Stimulated activated CD8-positive, alpha-beta memory T cell treated with anti-CD3 and anti-CD28 coated beads, Interleukin-4, amount 100 ng/mL, for 4 hours (primary cell): Measurements from ENCODE around the gene TET2.
A peak's percentile ranks its signal among the peaks of the same experiment; 100 is the strongest.

Source experiments
- DNase-seq, 2 donors: peaks; one replicate each; pipeline ENCODE4 v3.0.0-alpha.2; 2020; ENCODE audit warnings: low read depth in 2 of 2, low spot score in 1 of 2

TET2 gene

DNA sequence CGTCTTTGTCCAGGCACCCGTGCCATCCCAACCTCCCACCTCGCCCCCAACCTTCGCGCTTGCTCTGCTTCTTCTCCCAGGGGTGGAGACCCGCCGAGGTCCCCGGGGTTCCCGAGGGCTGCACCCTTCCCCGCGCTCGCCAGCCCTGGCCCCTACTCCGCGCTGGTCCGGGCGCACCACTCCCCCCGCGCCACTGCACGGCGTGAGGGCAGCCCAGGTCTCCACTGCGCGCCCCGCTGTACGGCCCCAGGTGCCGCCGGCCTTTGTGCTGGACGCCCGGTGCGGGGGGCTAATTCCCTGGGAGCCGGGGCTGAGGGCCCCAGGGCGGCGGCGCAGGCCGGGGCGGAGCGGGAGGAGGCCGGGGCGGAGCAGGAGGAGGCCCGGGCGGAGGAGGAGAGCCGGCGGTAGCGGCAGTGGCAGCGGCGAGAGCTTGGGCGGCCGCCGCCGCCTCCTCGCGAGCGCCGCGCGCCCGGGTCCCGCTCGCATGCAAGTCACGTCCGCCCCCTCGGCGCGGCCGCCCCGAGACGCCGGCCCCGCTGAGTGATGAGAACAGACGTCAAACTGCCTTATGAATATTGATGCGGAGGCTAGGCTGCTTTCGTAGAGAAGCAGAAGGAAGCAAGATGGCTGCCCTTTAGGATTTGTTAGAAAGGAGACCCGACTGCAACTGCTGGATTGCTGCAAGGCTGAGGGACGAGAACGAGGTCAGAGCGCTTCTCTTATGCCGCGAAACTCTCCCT is at the start of gene TET2:
TET2 (plus strand) TSS at position 601 of the 740 bp plus-strand sequence. CDS start 87,067 bp downstream, outside the sequence.
- DNase-seq = peak; percentile 52 to 66

DNA sequence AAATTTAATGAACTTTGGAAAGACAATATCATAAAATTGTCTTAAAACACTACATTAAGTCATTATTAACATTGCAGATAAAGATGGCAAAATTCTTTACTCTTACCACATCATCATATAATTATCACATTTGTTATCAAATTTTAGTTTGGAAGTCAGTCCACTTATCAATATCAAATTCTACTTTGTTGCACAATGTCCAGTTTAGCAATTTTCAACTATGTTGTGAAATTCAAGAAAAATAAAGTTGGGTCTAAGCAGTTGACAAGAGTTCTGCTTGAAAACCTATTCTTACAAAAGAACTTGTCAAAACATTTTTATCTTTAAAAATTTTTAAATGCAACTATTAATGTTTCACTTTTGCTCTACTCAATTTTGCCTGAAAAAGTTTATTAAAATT is 44.7 kb upstream of the TET2 start:
- no peak for DNase-seq

DNA sequence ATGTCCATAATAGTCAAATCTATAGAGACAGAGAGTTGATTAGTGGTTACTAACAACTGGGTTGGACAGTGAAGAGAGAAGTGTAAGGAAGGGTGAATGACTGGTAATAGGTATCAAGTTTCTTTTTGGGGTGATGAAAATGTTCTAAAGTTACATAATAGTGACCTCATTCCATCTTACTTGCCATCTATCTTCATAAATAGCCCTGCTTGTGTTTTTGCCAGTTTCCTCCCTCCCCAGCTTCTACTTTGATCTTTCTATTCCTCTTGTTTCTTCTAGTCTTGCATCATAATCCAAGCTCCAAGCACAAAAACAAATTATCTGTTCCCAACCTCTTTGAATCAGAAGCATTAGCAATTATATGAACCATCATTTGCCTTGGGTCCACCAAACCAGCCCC is 40.2 kb upstream of the TET2 start:
- no peak for DNase-seq

DNA sequence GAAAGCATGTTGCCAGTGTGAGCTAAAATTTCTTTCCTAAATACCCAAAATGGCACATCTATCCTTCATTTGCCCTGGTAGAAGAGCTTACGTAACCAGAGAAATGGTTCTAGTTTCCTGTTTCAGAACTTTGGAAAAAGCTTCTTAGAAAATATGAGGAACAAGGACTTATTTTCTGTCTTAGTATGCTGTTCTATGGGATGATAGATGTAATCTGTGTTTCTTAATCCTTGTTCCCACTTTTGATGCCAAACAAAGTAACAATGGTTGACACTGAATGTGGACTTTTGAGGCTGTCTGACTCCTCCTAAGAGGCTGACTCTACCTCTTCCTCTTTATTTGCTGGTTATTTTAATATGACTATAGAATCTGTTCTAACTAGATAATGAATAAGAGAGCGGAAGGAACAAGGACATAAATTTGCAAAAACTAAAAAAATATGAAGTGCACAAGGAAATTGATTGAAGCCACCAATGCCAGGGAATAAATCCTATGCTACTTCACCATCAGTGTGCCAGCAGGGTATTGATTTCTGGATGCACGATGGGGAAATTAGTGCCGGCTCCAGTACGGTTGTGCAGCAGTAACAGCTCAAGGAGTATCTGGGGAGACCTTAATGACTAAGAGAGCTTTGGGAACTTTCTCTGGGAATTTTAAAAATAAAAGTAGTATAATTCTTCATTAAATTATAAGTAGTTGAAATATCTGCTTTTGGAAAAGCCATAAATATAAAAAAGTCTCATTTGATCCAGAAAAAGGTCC is 39.4 kb upstream of the TET2 start:
- DNase-seq = no peak

DNA sequence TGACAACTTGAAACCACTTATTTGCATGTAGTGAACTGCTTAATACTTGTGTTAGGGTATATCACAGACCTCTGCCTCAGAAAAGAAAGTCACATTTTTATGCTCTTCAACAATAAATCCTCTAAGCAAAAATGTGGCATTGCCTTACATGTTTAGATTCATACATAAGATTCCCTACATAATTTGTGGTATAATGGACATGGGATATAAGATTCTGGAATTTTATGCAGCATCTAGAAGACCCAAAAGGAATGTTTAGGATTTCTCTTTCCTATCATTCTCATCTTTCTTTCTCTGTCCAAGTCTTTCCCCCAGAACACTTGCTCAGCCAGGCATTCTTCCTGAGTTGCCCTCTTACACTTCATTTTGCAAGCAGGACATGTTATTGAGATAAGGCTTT is 37.7 kb upstream of the TET2 start:
- DNase-seq = no peak

DNA sequence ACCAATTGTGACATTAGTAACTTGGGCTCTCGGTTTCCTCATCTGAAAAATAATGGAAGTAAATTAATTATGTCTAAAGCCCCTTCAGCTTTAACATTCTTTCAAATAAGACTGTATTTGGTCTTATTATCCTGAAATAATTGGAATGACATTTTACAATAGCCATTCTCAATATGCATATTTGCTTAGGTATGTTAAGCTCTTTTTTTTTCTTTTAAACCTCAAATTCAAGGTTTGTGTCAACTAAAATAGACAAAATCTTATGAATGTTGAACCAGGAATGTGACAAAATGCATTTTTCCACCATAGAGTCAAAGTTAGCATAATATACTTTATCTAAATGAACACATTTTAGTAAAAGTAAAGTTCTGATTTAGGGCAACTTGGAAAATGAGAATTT is 34.4 kb upstream of the TET2 start:
- DNase-seq = no peak

DNA sequence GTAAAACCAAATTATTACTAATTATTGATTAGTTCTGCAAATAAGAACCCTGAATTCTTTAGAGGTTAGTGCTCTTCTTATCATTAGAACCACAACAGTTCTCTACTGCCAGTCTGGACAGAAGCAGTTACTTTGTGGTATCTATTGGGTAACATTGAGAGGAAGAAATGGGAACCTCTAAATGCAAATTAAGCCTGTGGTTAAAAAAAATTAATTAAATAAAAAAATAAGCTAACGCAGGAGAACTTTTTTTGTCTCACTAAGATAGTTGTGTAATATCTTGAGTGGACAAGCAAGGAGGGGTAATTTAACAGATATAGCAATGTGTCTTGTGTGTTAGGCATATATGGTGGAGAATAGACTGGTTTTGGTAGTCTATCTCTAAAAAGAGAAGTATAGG is 32.9 kb upstream of the TET2 start:
- no peak for DNase-seq

DNA sequence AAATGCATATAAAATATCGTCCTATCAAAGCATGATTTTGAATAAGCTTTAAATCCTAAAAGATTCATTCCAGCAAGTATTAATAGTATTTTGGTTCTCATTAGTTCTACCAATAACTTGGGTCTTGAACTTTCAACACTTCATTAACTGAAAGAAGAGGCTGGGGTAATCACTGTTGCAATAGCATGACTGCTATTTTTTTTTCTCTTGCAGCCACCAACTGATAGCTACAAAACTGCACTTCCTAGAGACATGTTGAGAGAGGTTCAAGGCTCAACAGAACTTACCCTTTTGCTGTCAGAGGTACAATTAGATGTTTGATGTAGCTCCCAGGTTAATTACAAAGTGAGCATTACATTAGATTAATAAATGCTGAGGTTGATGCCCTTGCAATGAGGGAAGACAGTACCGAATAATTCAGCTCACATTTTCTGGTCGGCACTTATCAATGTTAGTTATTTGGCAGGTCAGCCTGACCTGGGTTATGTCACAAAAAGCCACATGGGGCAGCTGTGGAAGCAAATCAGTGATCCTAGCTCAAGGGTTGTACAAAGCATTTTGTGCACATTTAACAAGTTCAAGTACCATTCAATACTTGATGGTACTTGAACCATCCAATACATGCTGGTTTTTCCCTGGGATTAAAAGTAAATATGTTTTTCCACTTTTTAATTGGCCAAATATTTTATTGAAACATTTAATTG is 29.9 kb upstream of the TET2 start:
- no peak for DNase-seq

DNA sequence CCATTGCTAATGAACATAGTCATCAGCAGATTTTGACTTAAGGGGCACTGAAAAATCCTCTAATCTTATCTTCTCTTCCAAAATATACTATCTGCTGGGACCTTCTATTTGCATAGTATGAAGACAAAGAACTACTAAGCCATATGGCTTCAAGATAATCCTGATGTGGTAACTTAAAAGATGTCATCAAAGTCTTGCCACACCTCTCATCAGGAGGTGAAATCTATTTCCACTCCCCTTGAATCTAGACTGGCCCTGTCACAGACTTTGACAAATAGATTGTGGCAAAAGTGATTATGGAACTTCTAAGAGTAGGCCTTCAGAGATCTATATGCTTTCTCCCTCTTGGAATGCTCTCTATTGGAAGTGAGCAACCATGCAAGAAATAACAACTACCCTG is 27.3 kb upstream of the TET2 start:
- no peak for DNase-seq

DNA sequence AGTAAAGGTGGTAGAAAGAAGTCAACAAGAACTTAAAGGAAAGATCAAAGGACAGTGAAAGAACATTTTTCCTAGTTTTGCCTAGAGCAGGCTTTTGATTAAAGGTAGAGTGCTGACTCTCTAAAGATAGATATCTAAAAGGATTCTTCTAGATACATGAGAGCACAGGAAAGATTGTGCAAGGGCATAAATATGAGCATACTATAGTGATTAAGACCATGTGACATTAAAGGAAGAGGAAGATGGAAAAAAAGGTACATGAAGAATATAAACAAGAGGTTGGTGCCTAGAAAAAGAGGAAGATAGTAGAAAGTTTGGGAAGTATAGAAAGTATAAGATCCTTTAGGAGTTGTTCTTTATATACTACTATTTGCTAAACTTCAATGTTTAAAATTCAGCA is 26.1 kb upstream of the TET2 start:
- DNase-seq = no peak

DNA sequence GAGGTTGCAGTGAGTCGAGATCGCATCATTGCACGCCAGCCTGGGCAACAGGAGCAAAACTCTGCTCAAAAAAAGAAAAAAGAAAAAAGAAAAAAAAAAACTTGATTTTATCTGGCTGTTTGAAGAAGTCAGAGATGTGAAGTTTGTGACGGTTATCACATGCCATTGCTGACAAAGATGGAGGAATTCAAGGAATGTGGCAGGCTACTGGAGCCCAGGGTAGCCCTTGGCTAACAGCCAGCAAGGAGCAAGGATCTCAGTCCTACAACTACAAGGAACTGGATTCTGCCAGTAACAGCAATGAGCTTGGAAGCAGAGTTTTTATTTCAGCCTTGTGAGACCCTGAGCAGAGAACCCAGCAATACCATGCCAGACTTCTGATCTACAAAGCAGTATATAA is 24.3 kb upstream of the TET2 start:
- no peak for DNase-seq

DNA sequence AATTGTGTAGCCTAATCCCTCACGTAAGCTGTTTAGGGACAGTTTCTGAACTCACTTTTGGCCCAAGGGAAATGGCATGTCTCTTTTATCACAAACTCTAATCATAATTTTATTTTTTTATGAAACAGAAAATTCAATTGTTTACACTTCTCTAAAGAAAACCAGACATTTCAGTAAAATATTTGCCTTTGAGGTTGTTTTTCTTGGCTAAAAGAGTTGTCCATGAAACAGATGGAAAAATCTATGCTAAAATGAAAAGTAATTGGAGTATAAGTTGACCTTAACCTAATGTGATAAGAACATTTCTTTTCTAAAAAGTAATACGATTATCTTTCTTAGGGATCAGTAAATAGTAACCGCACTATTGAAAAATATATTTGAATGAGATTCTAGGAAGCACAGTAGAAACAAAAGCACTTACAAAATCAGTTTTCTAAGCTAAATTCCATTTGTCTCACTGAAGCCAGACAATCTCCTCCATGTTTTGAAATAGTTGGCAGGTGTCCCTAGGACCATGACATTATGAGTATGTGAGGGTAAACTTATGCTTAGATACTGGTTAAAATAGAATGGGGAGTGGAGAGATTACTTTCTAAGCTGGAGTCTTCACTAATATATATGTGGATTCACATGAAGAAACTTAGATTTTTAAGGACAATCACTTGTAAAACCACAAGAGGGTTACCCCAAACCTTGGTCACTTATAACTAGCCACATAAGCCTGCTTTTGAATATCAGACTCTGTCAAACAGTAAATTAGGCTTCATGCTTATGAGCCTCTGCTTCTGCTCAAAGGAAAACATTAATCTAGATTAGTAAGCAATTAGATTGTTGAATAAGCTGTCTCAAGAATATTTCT is 20.1 kb upstream of the TET2 start:
- DNase-seq = no peak

DNA sequence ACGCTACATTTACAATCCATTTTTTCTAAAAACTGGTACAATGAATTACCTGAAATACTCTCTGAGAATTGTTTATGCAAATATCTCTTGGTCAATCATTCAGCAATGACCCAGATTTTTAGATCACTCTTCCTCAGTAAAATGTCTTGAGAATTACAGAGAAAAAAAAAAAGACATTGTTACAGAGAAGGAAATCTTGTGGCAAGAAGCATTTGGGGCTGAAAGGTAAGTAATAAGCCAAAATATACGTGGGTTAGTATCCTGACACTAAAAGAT is 19.6 kb upstream of the TET2 start:
- DNase-seq = no peak

DNA sequence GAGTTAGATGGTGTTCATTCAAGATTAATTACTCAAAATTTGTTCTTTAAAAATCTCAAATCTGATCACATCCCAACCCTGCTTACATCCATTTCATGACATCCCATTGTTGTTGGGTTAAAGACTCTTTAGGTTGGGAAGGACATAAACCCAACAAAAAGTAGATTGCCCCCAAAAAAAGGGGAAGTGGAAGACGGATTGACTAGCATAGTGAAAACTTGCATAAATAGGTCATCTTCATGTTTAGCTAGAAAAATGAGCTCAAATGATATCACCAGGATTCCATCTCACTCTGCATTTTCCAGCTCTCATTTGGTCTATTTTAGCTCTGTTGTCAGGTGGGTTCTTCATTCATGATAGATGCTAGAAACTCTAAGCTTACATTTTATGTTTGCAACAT is 18.5 kb upstream of the TET2 start:
- no peak for DNase-seq

DNA sequence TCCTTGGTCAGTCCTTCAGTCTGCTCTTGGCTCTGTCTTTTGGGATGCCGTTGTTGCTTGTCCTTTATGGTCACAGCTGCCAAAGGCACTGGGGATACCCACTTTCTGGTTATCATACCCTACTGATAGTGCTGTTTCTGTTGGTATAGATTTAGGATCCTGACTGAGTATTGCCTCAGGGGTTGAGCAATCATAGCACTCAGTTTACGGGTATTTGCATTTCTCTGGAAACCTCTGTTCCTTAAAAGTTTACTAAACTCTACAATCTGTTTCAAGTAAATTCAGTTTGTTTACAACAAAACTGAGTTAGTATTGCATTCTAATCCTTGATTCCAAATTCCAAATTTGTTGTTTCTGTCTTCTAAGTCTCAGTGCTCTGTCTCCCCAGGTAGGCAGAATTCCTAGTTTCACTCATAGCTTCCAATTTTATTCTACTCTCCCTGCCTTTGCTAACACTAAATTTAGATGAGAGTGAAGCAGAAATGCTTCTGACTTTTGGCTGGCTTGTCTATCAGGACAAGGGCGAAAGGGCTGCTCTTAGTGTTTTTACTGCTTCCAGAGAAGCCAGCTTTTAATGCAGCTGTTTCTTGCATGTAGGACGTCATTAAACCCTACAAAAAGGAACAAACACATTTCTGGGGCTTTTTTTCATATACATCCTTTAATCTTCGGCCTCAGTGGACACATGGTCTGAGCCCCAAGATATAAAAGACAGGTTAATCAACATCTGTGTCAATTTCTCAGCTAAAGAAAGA is 17.2 kb upstream of the TET2 start:
- no peak for DNase-seq

DNA sequence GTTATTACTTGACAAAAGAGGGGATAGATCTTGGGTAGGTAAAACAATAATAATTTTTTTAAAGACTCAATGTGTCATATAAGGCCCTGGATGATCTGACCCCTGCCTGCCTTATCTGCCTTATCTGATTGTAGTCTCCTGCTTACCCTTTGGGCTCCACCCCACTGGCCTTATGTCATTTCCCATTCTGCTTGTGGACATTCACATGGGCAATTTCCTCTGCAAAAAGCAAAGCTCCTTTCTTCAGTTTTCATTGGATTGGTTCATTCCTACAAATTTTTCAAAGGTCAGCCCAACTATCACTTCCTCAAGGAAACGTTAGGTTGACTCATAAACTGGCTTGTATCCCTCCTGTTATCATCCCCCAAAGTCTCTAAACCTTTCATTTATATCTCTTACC is 15.7 kb upstream of the TET2 start:
- DNase-seq = no peak

DNA sequence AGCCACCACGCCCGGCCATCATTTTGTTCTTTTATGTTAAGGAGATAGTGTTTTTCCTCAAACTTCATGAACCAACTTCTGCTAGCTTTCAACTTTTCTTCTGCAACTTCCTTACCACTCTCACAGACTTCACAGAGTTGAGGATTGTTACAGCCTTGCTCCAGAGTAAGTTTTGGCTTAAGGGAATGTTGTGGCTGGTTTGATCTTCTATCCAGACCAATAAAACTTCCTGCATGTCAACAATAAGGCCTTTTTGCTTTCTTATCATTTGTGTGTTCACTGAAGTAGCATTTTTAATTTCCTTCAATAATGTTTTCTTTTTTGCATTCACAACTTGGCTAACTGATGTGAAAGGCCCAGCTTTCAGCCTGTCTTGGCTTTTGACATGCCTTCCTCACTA is 12.7 kb upstream of the TET2 start:
- DNase-seq = no peak

DNA sequence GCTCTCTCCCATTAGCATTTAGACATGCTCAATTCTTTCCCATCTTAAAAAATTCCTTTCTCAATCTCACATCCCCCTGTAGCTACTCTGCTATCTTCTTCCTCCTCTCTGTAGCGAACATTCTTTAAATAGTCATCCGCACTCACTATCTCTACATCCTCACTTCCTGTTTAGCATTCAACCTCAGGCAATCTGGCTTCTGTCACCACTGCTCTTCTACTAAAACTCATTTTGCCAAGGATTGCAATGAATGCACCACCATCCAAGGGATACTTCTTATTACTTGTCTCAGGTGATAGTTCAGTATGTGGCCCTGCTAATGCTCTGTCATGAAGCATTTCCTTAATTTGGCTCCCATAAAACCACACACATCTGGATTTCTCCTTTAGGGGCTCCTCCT is 10.9 kb upstream of the TET2 start:
- DNase-seq = no peak

DNA sequence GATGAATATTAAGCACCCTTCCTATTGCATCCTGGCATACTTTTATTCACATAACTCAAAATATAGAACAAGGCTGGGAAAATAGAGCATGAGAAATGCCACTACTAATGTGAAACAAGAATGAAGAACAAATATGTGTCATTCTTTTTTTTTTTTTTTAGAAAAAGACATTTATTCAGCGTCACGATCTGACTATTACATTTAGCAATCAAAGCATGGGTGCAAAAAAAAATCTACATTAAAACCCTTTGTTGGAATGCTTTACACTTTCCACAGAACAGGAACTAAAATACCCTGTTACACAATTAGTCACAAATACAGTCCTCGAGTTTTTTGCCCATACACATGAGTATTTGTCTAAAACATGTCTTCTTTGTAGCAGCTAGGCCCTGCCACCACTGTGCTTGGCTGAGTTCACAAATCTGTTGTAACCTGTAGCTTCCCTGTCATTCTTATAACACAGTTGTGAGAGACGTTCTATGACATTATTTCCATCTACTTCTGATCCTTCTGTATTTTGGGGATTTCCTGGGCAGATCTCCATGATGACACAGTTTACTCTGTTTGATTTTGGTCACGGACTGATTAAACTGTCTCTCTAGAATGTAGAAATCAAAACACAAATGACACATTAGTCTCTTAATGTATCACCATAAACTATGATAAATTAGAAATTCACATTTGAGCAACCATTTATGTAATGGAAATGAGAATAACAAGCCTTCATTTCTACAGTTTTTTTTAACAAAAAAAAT is 9.4 kb upstream of the TET2 start:
- DNase-seq = no peak

DNA sequence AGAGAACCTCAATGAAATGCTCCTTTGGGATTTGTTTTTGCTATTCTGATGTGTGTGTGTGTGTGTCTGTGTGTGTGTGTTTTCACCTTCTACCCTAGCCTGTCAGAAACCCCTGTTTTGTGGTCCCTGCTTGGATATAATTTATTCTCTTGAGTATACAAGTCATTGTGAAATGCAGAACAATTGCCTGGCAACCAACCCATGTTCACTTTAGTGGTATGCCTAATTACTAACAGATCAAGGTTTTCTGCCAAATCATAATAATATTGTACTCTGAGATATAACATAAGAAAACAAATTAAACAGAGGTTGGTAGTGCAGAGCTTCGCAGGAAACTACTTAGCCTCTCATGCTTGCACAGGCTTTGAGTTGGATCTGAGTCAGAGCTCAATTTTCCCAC is 7.0 kb upstream of the TET2 start:
- DNase-seq = no peak
